ENCODE results near the gene HELQ.

HELQ gene

DNA sequence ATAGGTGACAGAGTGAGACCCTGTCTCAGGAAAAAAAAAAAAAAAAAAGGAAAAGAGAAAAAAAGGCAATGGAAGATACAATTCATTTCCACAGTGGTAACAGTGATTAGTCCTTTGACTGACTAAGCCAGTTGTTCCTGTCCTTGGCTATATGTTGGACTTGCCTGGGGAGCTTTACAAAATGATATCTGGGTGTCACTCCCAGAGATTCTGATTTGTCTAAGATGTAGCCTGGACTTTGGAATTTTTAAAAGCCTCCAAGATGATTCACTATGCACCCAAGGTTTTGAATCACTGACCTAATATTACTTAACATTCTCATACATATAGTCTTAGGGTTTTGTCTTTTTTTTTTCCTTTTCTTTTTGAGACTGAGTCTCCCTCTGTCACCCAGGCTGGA lies 16.9 kb downstream of the HELQ start:
- Histone ChIP-seq H3K9me3 (ENCODE audit: severe bottlenecking) (no peaks in the 10 kb centered on the region), H3K27ac (no peak overlapping the region), H3K27me3 (ENCODE audit: insufficient read depth, low read depth, severe bottlenecking) (no peaks in the 10 kb centered on the region), H3K36me3 (no peaks in the 10 kb centered on the region), H3K4me3 (ENCODE audit: low read depth, low read length) (no peak overlapping the region)
- DNase-seq = no peak
- no peak for TF ChIP-seq CTCF (IDR thresholded peaks at IDR 0.05; ENCODE audit: low read depth, low read length)

- no peaks in the 10 kb centered on the region for H3K9me3 ChIP-seq (ENCODE audit: severe bottlenecking)
- no peak for TF ChIP-seq CTCF (IDR thresholded peaks at IDR 0.05; ENCODE audit: low read depth, low read length)
- no peak overlapping the region for H3K27ac ChIP-seq
- no peaks in the 10 kb centered on the region for H3K27me3 ChIP-seq (ENCODE audit: insufficient read depth, low read depth, severe bottlenecking)
- DNase-seq = no peak
- no peak overlapping the region for H3K4me3 ChIP-seq (ENCODE audit: low read depth, low read length)
- no peaks in the 10 kb centered on the region for H3K36me3 ChIP-seq
Observed at GRCh38 chr4:83436680-83437079, 18.9 kb downstream of the HELQ start.

DNA sequence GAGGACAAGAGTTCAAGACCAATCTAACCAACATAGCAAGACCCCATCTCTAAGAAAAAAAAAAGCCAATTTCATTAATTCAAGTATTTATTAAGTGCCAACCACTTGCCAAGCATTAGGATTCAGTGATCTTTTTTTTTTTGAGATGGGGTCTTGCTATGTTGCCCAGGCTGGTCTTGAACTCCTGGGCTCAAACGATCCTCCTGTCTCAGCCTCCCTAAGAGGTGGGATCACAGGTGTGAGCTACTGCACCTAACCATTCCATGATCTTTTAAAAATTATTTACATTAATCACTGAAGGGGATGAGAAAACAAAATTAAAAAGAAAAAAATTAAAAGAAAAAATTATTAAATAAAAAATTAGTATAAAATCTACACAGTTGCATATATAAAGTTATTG lies 24.4 kb downstream of the HELQ start:
- DNase-seq = no peak
- Histone ChIP-seq H3K4me3 (ENCODE audit: low read depth, low read length) (no peak overlapping the region), H3K27me3 (ENCODE audit: insufficient read depth, low read depth, severe bottlenecking) (no peaks in the 10 kb centered on the region), H3K27ac (no peak overlapping the region), H3K9me3 (ENCODE audit: severe bottlenecking) (no peaks in the 10 kb centered on the region), H3K36me3 (no peaks in the 10 kb centered on the region)
- TF ChIP-seq CTCF (IDR thresholded peaks at IDR 0.05; ENCODE audit: low read depth, low read length) = no peak

DNA sequence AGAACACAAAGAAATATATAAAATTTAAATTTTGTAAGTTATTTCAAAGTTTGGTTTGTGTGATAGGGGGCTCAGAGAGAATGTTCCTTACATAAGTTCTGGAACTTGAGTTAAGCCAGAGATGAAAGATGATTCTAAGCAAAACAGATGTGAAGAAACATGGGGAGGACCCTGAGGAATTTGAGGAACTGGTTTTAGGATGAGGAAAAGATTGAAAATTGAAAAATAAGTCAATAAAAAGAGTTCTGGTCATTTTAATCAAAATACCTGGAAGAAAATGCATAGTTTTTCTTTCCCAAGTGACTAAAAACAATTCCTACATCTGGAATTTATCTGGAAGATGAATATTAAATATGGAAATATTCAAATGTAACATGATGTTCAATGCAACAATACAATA lies 37.4 kb downstream of the HELQ start:
- no peak for DNase-seq
- Histone ChIP-seq H3K9me3 (ENCODE audit: severe bottlenecking) (no peaks in the 10 kb centered on the region), H3K36me3 (peaks cover 7% of the 10 kb centered on the region; the same call in 1 of the 2 replicates), H3K27ac (no peak overlapping the region), H3K4me3 (ENCODE audit: low read depth, low read length) (no peak overlapping the region), H3K27me3 (ENCODE audit: insufficient read depth, low read depth, severe bottlenecking) (no peaks in the 10 kb centered on the region)
- TF ChIP-seq CTCF (IDR thresholded peaks at IDR 0.05; ENCODE audit: low read depth, low read length) = no peak

- H3K4me3 ChIP-seq (ENCODE audit: low read depth, low read length) = no peak overlapping the region
- H3K27me3 ChIP-seq (ENCODE audit: insufficient read depth, low read depth, severe bottlenecking) = no peaks in the 10 kb centered on the region
- H3K9me3 ChIP-seq (ENCODE audit: severe bottlenecking) = no peaks in the 10 kb centered on the region
- no peak for TF ChIP-seq CTCF (IDR thresholded peaks at IDR 0.05; ENCODE audit: low read depth, low read length)
- no peak for DNase-seq
- H3K27ac ChIP-seq = no peak overlapping the region
- H3K36me3 ChIP-seq = peaks cover 7% of the 10 kb centered on the region; the same call in 1 of the 2 replicates
Observed at GRCh38 chr4:83417566-83417965, 38.1 kb downstream of the HELQ start.

GRCh38 chr4:83413676-83414075 lies 41.9 kb downstream of the HELQ start:
- TF ChIP-seq CTCF (IDR thresholded peaks at IDR 0.05; ENCODE audit: low read depth, low read length) = no peak
- Histone ChIP-seq H3K27ac (no peak overlapping the region), H3K4me3 (ENCODE audit: low read depth, low read length) (no peak overlapping the region), H3K27me3 (ENCODE audit: insufficient read depth, low read depth, severe bottlenecking) (no peaks in the 10 kb centered on the region), H3K9me3 (ENCODE audit: severe bottlenecking) (no peaks in the 10 kb centered on the region), H3K36me3 (peaks cover 3% of the 10 kb centered on the region; the same call in 1 of the 2 replicates)
- no peak for DNase-seq

Measured in WERI-Rb-1 (cell line).